Stimulated activated CD4-positive, alpha-beta T cell treated with anti-CD3 and anti-CD28 coated beads, Interleukin-15, amount 100 ng/mL, for 1 hour (primary cell): ENCODE data around the gene IFT57.

Experiments
- DNase-seq, 2 donors: peaks; one replicate each; pipeline ENCODE4 v3.0.0-alpha.2; 2020; ENCODE audit warnings: low read depth in 1 of 2, low spot score in 1 of 2

Gene IFT57

GRCh38 chr3:108221393-108221792 is 831 bp downstream of the IFT57 start:
- DNase-seq, result no peak

GRCh38 chr3:108219336-108219735 is 2.9 kb downstream of the IFT57 start:
- no peak for DNase-seq

GRCh38 chr3:108218811-108219210 is 3.4 kb downstream of the IFT57 start:
- no peak for DNase-seq

GRCh38 chr3:108215871-108216270 is 6.4 kb downstream of the IFT57 start:
- no peak for DNase-seq

- DNase-seq, result no peak
These were observed 12.6 kb downstream of the IFT57 start for GRCh38 chr3:108209579-108209978.

- no peak for DNase-seq
These were observed 13.4 kb downstream of the IFT57 start for GRCh38 chr3:108208831-108209230.

- no peak for DNase-seq
These were observed 19.4 kb downstream of the IFT57 start for GRCh38 chr3:108202834-108203233.

GRCh38 chr3:108202080-108202479 is 20.1 kb downstream of the IFT57 start:
- DNase-seq, result no peak

GRCh38 chr3:108201258-108201657 is 21.0 kb downstream of the IFT57 start:
- DNase-seq, result no peak

- no peak for DNase-seq
These were observed 21.6 kb downstream of the IFT57 start for GRCh38 chr3:108200578-108200977.

GRCh38 chr3:108200024-108200423 is 22.2 kb downstream of the IFT57 start:
- no peak for DNase-seq

GRCh38 chr3:108191394-108191793 is 30.8 kb downstream of the IFT57 start:
- DNase-seq, result no peak

- DNase-seq, result no peak
These were observed 31.9 kb downstream of the IFT57 start for GRCh38 chr3:108190346-108190745.

GRCh38 chr3:108189440-108189839 is 32.8 kb downstream of the IFT57 start:
- DNase-seq, result no peak

- no peak for DNase-seq
These were observed 36.7 kb downstream of the IFT57 start for GRCh38 chr3:108185536-108185935.

- DNase-seq, result no peak
These were observed 37.4 kb downstream of the IFT57 start for GRCh38 chr3:108184824-108185223.

GRCh38 chr3:108183971-108184370 is 38.3 kb downstream of the IFT57 start:
- no peak for DNase-seq

- DNase-seq, result no peak
These were observed 39.0 kb downstream of the IFT57 start for GRCh38 chr3:108183181-108183580.

GRCh38 chr3:108182339-108182738 is 39.9 kb downstream of the IFT57 start:
- DNase-seq, result no peak

- no peak for DNase-seq
These were observed 41.1 kb downstream of the IFT57 start for GRCh38 chr3:108181172-108181571.

- DNase-seq, result no peak
These were observed 42.0 kb downstream of the IFT57 start for GRCh38 chr3:108180194-108180593.

GRCh38 chr3:108178676-108179075 is 43.5 kb downstream of the IFT57 start:
- no peak for DNase-seq

GRCh38 chr3:108177536-108177935 is 44.7 kb downstream of the IFT57 start:
- no peak for DNase-seq

- no peak for DNase-seq
These were observed 46.9 kb downstream of the IFT57 start for GRCh38 chr3:108175352-108175751.
